OCI-M2 (cell line): Measurements from ENCODE around the gene STAT3.
"Not testable (repeated sequence)": the region's sequence is repeated elsewhere in the genome, so short reads cannot be mapped to it uniquely, and the experiment has no call there.

Source experiments
- DNase-seq: peaks from one replicate; lab custom pipeline; 2025; ENCODE audit not compliant: unreplicated experiment; lab: John Stamatoyannopoulos, UW

Gene STAT3

GRCh38 chr17:42388381-42389134 lies at the start of gene STAT3:
Gene STAT3 (minus strand): TSS chr17:42388442. CDS start chr17:42348516, 39,926 bp downstream.
- DNase-seq, result peak; percentile 98

- no peak for DNase-seq
Measured at GRCh38 chr17:42436391-42436790, 48.1 kb upstream of the STAT3 start.

GRCh38 chr17:42431758-42432161 lies 43.5 kb upstream of the STAT3 start:
- DNase-seq, result no peak

GRCh38 chr17:42429726-42430447 lies 41.6 kb upstream of the STAT3 start:
- DNase-seq, result no peak

GRCh38 chr17:42428141-42428944 lies 40.1 kb upstream of the STAT3 start:
- no peak for DNase-seq

GRCh38 chr17:42424991-42425610 lies 36.9 kb upstream of the STAT3 start:
- DNase-seq, result no peak

GRCh38 chr17:42423766-42424165 lies 35.5 kb upstream of the STAT3 start:
- DNase-seq, result no peak

GRCh38 chr17:42422958-42423712 lies 34.9 kb upstream of the STAT3 start, which contains the start of gene CAVIN1:
Gene CAVIN1 (minus strand): TSS chr17:42423256. CDS start chr17:42423097, 159 bp downstream.
- DNase-seq, result no peak

GRCh38 chr17:42422412-42422957 lies 34.2 kb upstream of the STAT3 start:
- DNase-seq, result no peak

GRCh38 chr17:42421507-42422338 lies 33.5 kb upstream of the STAT3 start:
- DNase-seq, result no peak

GRCh38 chr17:42421136-42421506 lies 32.9 kb upstream of the STAT3 start:
- no peak for DNase-seq

GRCh38 chr17:42417981-42418380 lies 29.7 kb upstream of the STAT3 start:
- not testable (repeated sequence) for DNase-seq

GRCh38 chr17:42414704-42415409 lies 26.6 kb upstream of the STAT3 start:
- DNase-seq, result no peak

GRCh38 chr17:42413464-42414040 lies 25.3 kb upstream of the STAT3 start:
- no peak for DNase-seq

GRCh38 chr17:42411905-42412679 lies 23.9 kb upstream of the STAT3 start:
- DNase-seq, result no peak

- DNase-seq, result no peak
Measured at GRCh38 chr17:42411361-42411760, 23.1 kb upstream of the STAT3 start.

- DNase-seq, result no peak
Measured at GRCh38 chr17:42410319-42410685, 22.1 kb upstream of the STAT3 start.
